Activated T-helper 1 cell treated with Interleukin-2 at 50 U/mL for 16 hours (primary cell): ENCODE measurements around the gene GABRG3.

ENCODE experiments used
- DNase-seq: peaks from one replicate; pipeline ENCODE4 v3.0.0-alpha.2; 2020; ENCODE audit warnings: low read depth

The GABRG3 gene

GRCh38 chr15:27249046-27249759 is 278.2 kb downstream of the GABRG3 start:
- no peak for DNase-seq

- DNase-seq = no peak
Observed at GRCh38 chr15:27249760-27250109, 278.8 kb downstream of the GABRG3 start.

GRCh38 chr15:27250223-27250622 is 279.2 kb downstream of the GABRG3 start:
- DNase-seq = no peak

GRCh38 chr15:27254055-27254454 is 283.1 kb downstream of the GABRG3 start:
- DNase-seq = no peak

GRCh38 chr15:27254801-27255200 is 283.8 kb downstream of the GABRG3 start:
- no peak for DNase-seq

- DNase-seq = no peak
Observed at GRCh38 chr15:27256446-27256845, 285.5 kb downstream of the GABRG3 start.

GRCh38 chr15:27258287-27258686 is 287.3 kb downstream of the GABRG3 start:
- DNase-seq = no peak

GRCh38 chr15:27260523-27260922 is 289.5 kb downstream of the GABRG3 start:
- DNase-seq = no peak

- DNase-seq = no peak
Observed at GRCh38 chr15:27268923-27269322, 297.9 kb downstream of the GABRG3 start.

- no peak for DNase-seq
Observed at GRCh38 chr15:27271258-27271657, 300.3 kb downstream of the GABRG3 start.

- no peak for DNase-seq
Observed at GRCh38 chr15:27272427-27272826, 301.4 kb downstream of the GABRG3 start.

GRCh38 chr15:27273506-27273905 is 302.5 kb downstream of the GABRG3 start:
- DNase-seq = no peak

GRCh38 chr15:27278761-27279160 is 307.8 kb downstream of the GABRG3 start:
- DNase-seq = no peak

- no peak for DNase-seq
Observed at GRCh38 chr15:27292641-27293040, 321.7 kb downstream of the GABRG3 start.

- no peak for DNase-seq
Observed at GRCh38 chr15:27293607-27294006, 322.6 kb downstream of the GABRG3 start.

GRCh38 chr15:27317736-27318135 is 346.8 kb downstream of the GABRG3 start:
- no peak for DNase-seq

- DNase-seq = no peak
Observed at GRCh38 chr15:27323801-27324200, 352.8 kb downstream of the GABRG3 start.

GRCh38 chr15:27324886-27325615 is 354.1 kb downstream of the GABRG3 start:
- no peak for DNase-seq

GRCh38 chr15:27327467-27328025 is 356.6 kb downstream of the GABRG3 start:
- DNase-seq = no peak

GRCh38 chr15:27328186-27328585 is 357.2 kb downstream of the GABRG3 start:
- DNase-seq = no peak

GRCh38 chr15:27328608-27329007 is 357.6 kb downstream of the GABRG3 start:
- DNase-seq = no peak

- no peak for DNase-seq
Observed at GRCh38 chr15:27330326-27330725, 359.3 kb downstream of the GABRG3 start.

GRCh38 chr15:27336676-27337075 is 365.7 kb downstream of the GABRG3 start:
- DNase-seq = no peak
